ENCODE data around the gene TANGO6. TPM values are rescaled to one million over a fixed set of nuclear protein-coding genes. Genes with fewer than 3 reads are reported as not detected.
A peak's percentile ranks its signal among the peaks of the same experiment; 100 is the strongest.

Gene TANGO6
- total and polyA plus RNA-seq, 2 of the 8 experiments (the other 6 are each of a cell fraction or from before 2014, with no cell fraction given): 5.0 to 19.5 TPM

DNA sequence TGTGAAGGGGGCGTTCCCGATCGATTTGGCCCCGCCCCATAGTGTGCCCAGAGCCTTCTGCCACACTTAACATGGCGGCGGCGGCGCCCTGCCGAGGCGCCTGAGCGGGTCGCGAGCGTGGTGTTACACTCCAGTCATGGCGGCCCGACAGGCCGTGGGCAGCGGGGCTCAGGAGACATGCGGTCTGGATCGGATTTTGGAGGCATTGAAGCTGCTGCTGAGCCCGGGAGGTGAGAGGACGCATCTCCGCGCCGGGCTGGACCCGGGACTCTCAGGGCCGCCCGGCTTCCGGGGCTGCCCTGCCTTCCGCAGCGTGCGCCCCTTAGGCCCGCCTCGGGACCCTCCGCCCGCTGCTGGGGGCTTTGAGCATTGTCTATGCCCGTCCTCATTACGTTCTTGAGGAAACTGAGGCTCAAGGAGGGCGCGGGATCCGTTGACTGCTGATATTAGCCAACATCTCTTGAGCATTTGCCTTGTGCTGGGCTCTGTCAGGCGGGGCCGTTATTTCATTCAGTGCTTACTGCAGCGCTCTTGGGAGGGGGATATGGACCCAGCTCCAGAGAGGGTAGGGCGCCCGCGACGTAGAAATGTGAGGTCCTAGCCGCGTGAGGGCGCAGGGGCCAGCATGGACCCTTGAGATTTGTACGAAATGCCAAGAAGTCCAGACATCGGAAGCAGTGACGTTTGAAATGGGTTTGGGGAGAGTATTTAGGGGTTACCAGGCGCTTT is at the start of gene TANGO6 (continued):
- TF ChIP-seq SRF (IDR thresholded peaks at IDR 0.05; ENCODE audit: low read depth, low read length): no peak
- TF ChIP-seq, protein P1, sequence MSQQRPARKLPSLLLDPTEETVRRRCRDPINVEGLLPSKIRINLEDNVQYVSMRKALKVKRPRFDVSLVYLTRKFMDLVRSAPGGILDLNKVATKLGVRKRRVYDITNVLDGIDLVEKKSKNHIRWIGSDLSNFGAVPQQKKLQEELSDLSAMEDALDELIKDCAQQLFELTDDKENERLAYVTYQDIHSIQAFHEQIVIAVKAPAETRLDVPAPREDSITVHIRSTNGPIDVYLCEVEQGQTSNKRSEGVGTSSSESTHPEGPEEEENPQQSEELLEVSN (IDR thresholded peaks at IDR 0.05): peak; percentile 18; the same call in 1 of the 2 replicates
- TF ChIP-seq, protein P2, sequence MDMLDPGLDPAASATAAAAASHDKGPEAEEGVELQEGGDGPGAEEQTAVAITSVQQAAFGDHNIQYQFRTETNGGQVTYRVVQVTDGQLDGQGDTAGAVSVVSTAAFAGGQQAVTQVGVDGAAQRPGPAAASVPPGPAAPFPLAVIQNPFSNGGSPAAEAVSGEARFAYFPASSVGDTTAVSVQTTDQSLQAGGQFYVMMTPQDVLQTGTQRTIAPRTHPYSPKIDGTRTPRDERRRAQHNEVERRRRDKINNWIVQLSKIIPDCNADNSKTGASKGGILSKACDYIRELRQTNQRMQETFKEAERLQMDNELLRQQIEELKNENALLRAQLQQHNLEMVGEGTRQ (IDR thresholded peaks at IDR 0.05; ENCODE audit: low read length): no peak
- TF ChIP-seq, protein P3, sequence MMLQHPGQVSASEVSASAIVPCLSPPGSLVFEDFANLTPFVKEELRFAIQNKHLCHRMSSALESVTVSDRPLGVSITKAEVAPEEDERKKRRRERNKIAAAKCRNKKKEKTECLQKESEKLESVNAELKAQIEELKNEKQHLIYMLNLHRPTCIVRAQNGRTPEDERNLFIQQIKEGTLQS (IDR thresholded peaks at IDR 0.05; ENCODE audit: insufficient read depth, low read depth, low read length): no peak
- TF ChIP-seq, protein P4, sequence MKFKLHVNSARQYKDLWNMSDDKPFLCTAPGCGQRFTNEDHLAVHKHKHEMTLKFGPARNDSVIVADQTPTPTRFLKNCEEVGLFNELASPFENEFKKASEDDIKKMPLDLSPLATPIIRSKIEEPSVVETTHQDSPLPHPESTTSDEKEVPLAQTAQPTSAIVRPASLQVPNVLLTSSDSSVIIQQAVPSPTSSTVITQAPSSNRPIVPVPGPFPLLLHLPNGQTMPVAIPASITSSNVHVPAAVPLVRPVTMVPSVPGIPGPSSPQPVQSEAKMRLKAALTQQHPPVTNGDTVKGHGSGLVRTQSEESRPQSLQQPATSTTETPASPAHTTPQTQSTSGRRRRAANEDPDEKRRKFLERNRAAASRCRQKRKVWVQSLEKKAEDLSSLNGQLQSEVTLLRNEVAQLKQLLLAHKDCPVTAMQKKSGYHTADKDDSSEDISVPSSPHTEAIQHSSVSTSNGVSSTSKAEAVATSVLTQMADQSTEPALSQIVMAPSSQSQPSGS (IDR thresholded peaks at IDR 0.05; ENCODE audit: low read length): no peak
- no peak for TF ChIP-seq GABPA (IDR thresholded peaks at IDR 0.05; ENCODE audit: borderline replicate concordance, insufficient read depth, low read length)
- TF ChIP-seq YY1 (IDR thresholded peaks at IDR 0.05; ENCODE audit: low read depth, low read length): peak; percentile 99
- TF ChIP-seq TEAD4 (IDR thresholded peaks at IDR 0.05; ENCODE audit: low read depth, low read length): no peak
- no peak for TF ChIP-seq RXRA (IDR thresholded peaks at IDR 0.05; ENCODE audit: insufficient read depth, low read depth, low read length)
- no peak for TF ChIP-seq NANOG (IDR thresholded peaks at IDR 0.05; ENCODE audit: insufficient read depth, low read depth, low read length, poor library complexity, severe bottlenecking)
- no peak for TF ChIP-seq JUN (IDR thresholded peaks at IDR 0.05; ENCODE audit: low read depth, low read length)
- peak; percentile 25; the same call in 1 of the 2 replicates for TF ChIP-seq POLR2AphosphoS5 (IDR thresholded peaks at IDR 0.05; ENCODE audit: low read depth, low read length)
- TF ChIP-seq BACH1 (IDR thresholded peaks at IDR 0.05; ENCODE audit: low read length): no peak
- TF ChIP-seq CHD2 (IDR thresholded peaks at IDR 0.05; ENCODE audit: low read length): no peak
- peak; percentile 33 for TF ChIP-seq SIX5 (IDR thresholded peaks at IDR 0.05; ENCODE audit: low read depth, low read length)
- TF ChIP-seq EZH2 (IDR thresholded peaks at IDR 0.05; ENCODE audit: low read depth, low read length, severe bottlenecking): no peak
- TF ChIP-seq SAP30 (IDR thresholded peaks at IDR 0.05; ENCODE audit: insufficient read depth, insufficient replicate concordance, low read length): peak; percentile 37
- TF ChIP-seq GTF2F1 (IDR thresholded peaks at IDR 0.05; ENCODE audit: borderline replicate concordance, low read depth, low read length): peak; percentile 40; the same call in 1 of the 2 replicates
- TF ChIP-seq SIRT6 (IDR thresholded peaks at IDR 0.05; ENCODE audit: low read length): no peak
- no peak for TF ChIP-seq CBX5 (IDR thresholded peaks at IDR 0.05; ENCODE audit: low read depth, low read length)
- TF ChIP-seq SP2 (IDR thresholded peaks at IDR 0.05; ENCODE audit: low read length): no peak
